ENCODE data around the gene KRTAP1-4.
"Not testable (repeated sequence)": the region's sequence is repeated elsewhere in the genome, so short reads cannot be mapped to it uniquely, and the experiment has no call there.

The KRTAP1-4 gene

GRCh38 chr17:41029633-41030245 lies at the start of gene KRTAP1-4:
Gene KRTAP1-4 (minus strand): TSS chr17:41030195. CDS start chr17:41030078, 117 bp downstream.
- no peak for DNase-seq (ENCODE audit: low read depth in 2 of 2)

GRCh38 chr17:41076788-41077187 lies 46.8 kb upstream of the KRTAP1-4 start:
- no peak for DNase-seq (ENCODE audit: low read depth in 2 of 2)

GRCh38 chr17:41073676-41074075 lies 43.7 kb upstream of the KRTAP1-4 start:
- no peak for DNase-seq (ENCODE audit: low read depth in 2 of 2)

GRCh38 chr17:41071606-41072360 lies 41.8 kb upstream of the KRTAP1-4 start:
- DNase-seq (ENCODE audit: low read depth in 2 of 2), result no peak

GRCh38 chr17:41069031-41069430 lies 39.0 kb upstream of the KRTAP1-4 start:
- no peak for DNase-seq (ENCODE audit: low read depth in 2 of 2)

GRCh38 chr17:41067281-41067680 lies 37.3 kb upstream of the KRTAP1-4 start:
- DNase-seq (ENCODE audit: low read depth in 2 of 2), result no peak

GRCh38 chr17:41065829-41066624 lies 36.0 kb upstream of the KRTAP1-4 start, which contains the start of gene KRTAP2-4:
Gene KRTAP2-4 (minus strand): TSS chr17:41065879. CDS start chr17:41065845, 34 bp downstream.
- DNase-seq (ENCODE audit: low read depth in 2 of 2), result no peak

- not testable (repeated sequence) for DNase-seq (ENCODE audit: low read depth in 2 of 2)
These were observed 35.2 kb upstream of the KRTAP1-4 start for GRCh38 chr17:41065016-41065689.

- no peak for DNase-seq (ENCODE audit: low read depth in 2 of 2)
These were observed 34.3 kb upstream of the KRTAP1-4 start for GRCh38 chr17:41064301-41064700.

GRCh38 chr17:41063449-41063848 lies 33.5 kb upstream of the KRTAP1-4 start:
- no peak for DNase-seq (ENCODE audit: low read depth in 2 of 2)

- no peak for DNase-seq (ENCODE audit: low read depth in 2 of 2)
These were observed 32.0 kb upstream of the KRTAP1-4 start for GRCh38 chr17:41061964-41062363.

GRCh38 chr17:41060052-41060604 lies 30.1 kb upstream of the KRTAP1-4 start, which contains the start of gene KRTAP2-3:
Gene KRTAP2-3 (minus strand): TSS chr17:41060114. CDS start chr17:41060050, 64 bp downstream.
- no peak for DNase-seq (ENCODE audit: low read depth in 2 of 2)

GRCh38 chr17:41059276-41060051 lies 29.5 kb upstream of the KRTAP1-4 start:
- DNase-seq (ENCODE audit: low read depth in 2 of 2), result not testable (repeated sequence)

- DNase-seq (ENCODE audit: low read depth in 2 of 2), result no peak
These were observed 28.7 kb upstream of the KRTAP1-4 start for GRCh38 chr17:41058741-41059140.

- no peak for DNase-seq (ENCODE audit: low read depth in 2 of 2)
These were observed 27.6 kb upstream of the KRTAP1-4 start for GRCh38 chr17:41057547-41057946.

- DNase-seq (ENCODE audit: low read depth in 2 of 2), result not testable (repeated sequence)
These were observed 25.1 kb upstream of the KRTAP1-4 start, which contains the start of gene KRTAP2-2 for GRCh38 chr17:41055130-41055529. Gene KRTAP2-2 (minus strand): TSS chr17:41055230. CDS start chr17:41055211, 19 bp downstream.

GRCh38 chr17:41054556-41054955 lies 24.6 kb upstream of the KRTAP1-4 start:
- not testable (repeated sequence) for DNase-seq (ENCODE audit: low read depth in 2 of 2)

- no peak for DNase-seq (ENCODE audit: low read depth in 2 of 2)
These were observed 24.0 kb upstream of the KRTAP1-4 start for GRCh38 chr17:41054025-41054424.

- no peak for DNase-seq (ENCODE audit: low read depth in 2 of 2)
These were observed 22.6 kb upstream of the KRTAP1-4 start for GRCh38 chr17:41052566-41052965.

- DNase-seq (ENCODE audit: low read depth in 2 of 2), result no peak
These were observed 19.1 kb upstream of the KRTAP1-4 start for GRCh38 chr17:41049110-41049509.

All from activated CD4-positive, alpha-beta T cell treated with anti-CD3 and anti-CD28 coated beads for 24 hours (primary cell).